Mesenchymal stem cell (in vitro differentiated cells and primary cell): ENCODE results near the gene ZNG1A. TPM values are rescaled to one million over a fixed set of nuclear protein-coding genes. Genes with fewer than 3 reads are reported as not detected.
"Not testable (repeated sequence)": the region's sequence is repeated elsewhere in the genome, so short reads cannot be mapped to it uniquely, and the experiment has no call there.

ENCODE experiments used
- DNase-seq: peaks from one replicate; pipeline ENCODE4 v3.0.0-alpha.2; 2013
- H2AFZ ChIP-seq: one replicate; pipeline ENCODE4 v1.6.1; 2013; ENCODE audit warnings: low read depth, mild to moderate bottlenecking, control low read depth, inconsistent platforms, low read length, moderate library complexity
- H2AK5ac ChIP-seq: 2 replicates; pipeline ENCODE4 v1.6.1; 2013; ENCODE audit warnings: low read length, moderate library complexity, mild to moderate bottlenecking, inconsistent platforms; ENCODE audit not compliant: severe bottlenecking
- H2BK120ac ChIP-seq: one replicate; pipeline ENCODE4 v1.6.1; 2013; ENCODE audit warnings: low read depth, mild to moderate bottlenecking, inconsistent platforms, low read length, moderate library complexity
- H2BK12ac ChIP-seq, 2 experiments: one replicate each; pipeline ENCODE4 v1.6.1; 2013; ENCODE audit warnings: inconsistent platforms in 2 of 2, low read length in 2 of 2, mild to moderate bottlenecking in 2 of 2, moderate library complexity in 2 of 2, control low read depth in 1 of 2
- H2BK15ac ChIP-seq: one replicate; pipeline ENCODE4 v1.6.1; 2013; ENCODE audit warnings: mild to moderate bottlenecking, low read depth, inconsistent platforms; ENCODE audit not compliant: poor library complexity, severe bottlenecking
- H2BK5ac ChIP-seq: 2 replicates; pipeline ENCODE4 v1.6.1; 2013; ENCODE audit warnings: low read depth, mild to moderate bottlenecking, low read length, control low read depth, inconsistent platforms; ENCODE audit not compliant: poor library complexity, severe bottlenecking
- H3K14ac ChIP-seq, 2 experiments: one replicate each; pipeline ENCODE4 v1.6.1; 2013; ENCODE audit warnings: inconsistent platforms in 2 of 2, low read length in 2 of 2, control low read depth in 1 of 2, mild to moderate bottlenecking in 1 of 2, moderate library complexity in 1 of 2
- H3K18ac ChIP-seq, 2 experiments: one replicate each; pipeline ENCODE4 v1.6.1; 2013; ENCODE audit warnings: inconsistent platforms in 2 of 2, low read length in 2 of 2, control low read depth in 1 of 2, low read depth in 1 of 2, mild to moderate bottlenecking in 1 of 2
- H3K23ac ChIP-seq, 2 experiments: one replicate each; pipeline ENCODE4 v1.6.1; 2013; ENCODE audit warnings: inconsistent platforms in 2 of 2, low read length in 2 of 2, mild to moderate bottlenecking in 2 of 2, moderate library complexity in 2 of 2, control low read depth in 1 of 2
- H3K27ac ChIP-seq: 2 replicates; pipeline ENCODE4 v1.5.1; 2013; ENCODE audit warnings: mild to moderate bottlenecking, moderate library complexity, low read length, control low read depth, inconsistent platforms; ENCODE audit not compliant: poor library complexity, severe bottlenecking
- H3K27me3 ChIP-seq, 2 experiments: 2 replicates each; pipeline versions ENCODE4 v1.6.1 to v1.7.0; 2013; ENCODE audit warnings: low read length in 2 of 2, mild to moderate bottlenecking in 2 of 2, moderate library complexity in 2 of 2, control low read depth in 1 of 2, inconsistent platforms in 1 of 2; ENCODE audit not compliant: control insufficient read depth in 1 of 2, insufficient read depth in 1 of 2
- H3K36me3 ChIP-seq, 2 experiments: 2 replicates each; pipeline versions ENCODE4 v1.6.1 to v1.7.0; 2013; ENCODE audit warnings: low read length in 2 of 2, control low read depth in 1 of 2, inconsistent platforms in 1 of 2, low read depth in 1 of 2, mild to moderate bottlenecking in 1 of 2; ENCODE audit not compliant: insufficient read depth in 2 of 2, control insufficient read depth in 1 of 2
- H3K4ac ChIP-seq, 2 experiments: one replicate each; pipeline ENCODE4 v1.6.1; 2013; ENCODE audit warnings: inconsistent platforms in 2 of 2, low read length in 2 of 2, mild to moderate bottlenecking in 2 of 2, moderate library complexity in 2 of 2, control low read depth in 1 of 2, low read depth in 1 of 2
- H3K4me1 ChIP-seq: 2 replicates; pipeline ENCODE4 v1.6.1; 2013; ENCODE audit warnings: low read depth, low read length, control low read depth; ENCODE audit not compliant: control insufficient read depth, insufficient read depth
- H3K4me2 ChIP-seq: 2 replicates; pipeline ENCODE4 v1.6.1; 2013; ENCODE audit warnings: low read length, mild to moderate bottlenecking, inconsistent platforms; ENCODE audit not compliant: poor library complexity, severe bottlenecking
- H3K4me3 ChIP-seq, 2 experiments: 2 replicates each; pipeline versions ENCODE4 v1.5.1 to v1.7.0; 2013; ENCODE audit warnings: low read length in 2 of 2, mild to moderate bottlenecking in 2 of 2, control low read depth in 1 of 2, low read depth in 1 of 2; ENCODE audit not compliant: insufficient read depth in 1 of 2
- H3K79me1 ChIP-seq: replicated peaks from 2 replicates; pipeline ENCODE4 v1.6.1; 2013; ENCODE audit warnings: mild to moderate bottlenecking, control low read depth, low read length, inconsistent platforms; ENCODE audit not compliant: poor library complexity, severe bottlenecking
- H3K9ac ChIP-seq: 2 replicates; pipeline ENCODE4 v1.7.0; 2013; ENCODE audit warnings: mild to moderate bottlenecking, low read length, moderate library complexity
- H3K9me3 ChIP-seq: 2 replicates; pipeline ENCODE4 v1.7.0; 2013; ENCODE audit warnings: mild to moderate bottlenecking, low read length; ENCODE audit not compliant: control insufficient read depth
- H4K8ac ChIP-seq: one replicate; pipeline ENCODE4 v1.6.1; 2013; ENCODE audit warnings: inconsistent platforms, mild to moderate bottlenecking, low read length, moderate library complexity
- H4K91ac ChIP-seq: one replicate; pipeline ENCODE4 v1.6.1; 2013; ENCODE audit warnings: mild to moderate bottlenecking, low read length, inconsistent platforms
- WGBS: methylation state at CpG from one replicate; pipeline ENCODE4 v1.1.7; 2013; ENCODE audit warnings: mixed read lengths; 5-methylcytosine and 5-hydroxymethylcytosine counted together
- polyA plus RNA-seq, 2 experiments: library from polyadenylated mRNA; stranded (reverse); fragments of 200-250 nt; gene quantifications; one replicate each; pipeline ENCODE4 v1.2.3, GENCODE V29; 2013

The ZNG1A gene
- polyA plus RNA-seq (2013, experiment 1 of 2): 25.5 TPM
- polyA plus RNA-seq (2013, experiment 2 of 2): 26.8 TPM

DNA sequence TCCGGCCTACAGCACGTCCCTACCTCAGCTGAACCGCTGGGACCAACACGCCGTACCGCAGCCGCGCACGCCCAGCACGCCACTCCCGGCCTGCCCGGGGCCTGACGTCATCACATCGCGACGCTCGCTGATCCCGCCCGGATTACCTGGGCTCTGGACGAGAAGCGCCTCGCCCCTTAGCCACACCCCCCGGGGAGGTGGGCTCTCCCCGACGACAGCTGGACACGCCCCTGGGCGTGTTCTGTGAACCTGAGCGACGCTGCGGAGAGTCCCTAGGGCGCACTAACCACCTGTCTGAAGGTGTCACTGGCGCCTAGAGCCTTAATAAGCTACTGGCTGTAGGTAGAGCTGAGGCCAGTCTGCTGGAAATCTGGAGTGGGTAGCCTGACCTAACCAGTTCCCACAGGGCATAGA is at the start of gene ZNG1A:
Gene ZNG1A, minus strand, starts transcription at position 87 of the 414 bp plus-strand sequence. CDS start 87 bp downstream, outside the sequence.
- not testable (repeated sequence) for H2BK5ac ChIP-seq, H3K23ac ChIP-seq, H3K36me3 ChIP-seq, H3K18ac ChIP-seq, H4K8ac ChIP-seq, H3K9me3 ChIP-seq, H3K79me1 ChIP-seq, H3K14ac ChIP-seq, H3K4ac ChIP-seq, H3K27me3 ChIP-seq, H3K4me1 ChIP-seq, H2BK15ac ChIP-seq, H2AFZ ChIP-seq, H3K27ac ChIP-seq, H2BK120ac ChIP-seq, H4K91ac ChIP-seq, H2BK12ac ChIP-seq, H2AK5ac ChIP-seq
- H3K4me2 ChIP-seq: peak within 1 kb of the TSS; percentile 68
- WGBS: no CpG with 5 or more reads among the region's 32 CpGs
- peak within 1 kb of the TSS; percentile 47 to 63 for H3K4me3 ChIP-seq
- H3K9ac ChIP-seq: peak within 1 kb of the TSS; percentile 69
- DNase-seq: peak; percentile 54

DNA sequence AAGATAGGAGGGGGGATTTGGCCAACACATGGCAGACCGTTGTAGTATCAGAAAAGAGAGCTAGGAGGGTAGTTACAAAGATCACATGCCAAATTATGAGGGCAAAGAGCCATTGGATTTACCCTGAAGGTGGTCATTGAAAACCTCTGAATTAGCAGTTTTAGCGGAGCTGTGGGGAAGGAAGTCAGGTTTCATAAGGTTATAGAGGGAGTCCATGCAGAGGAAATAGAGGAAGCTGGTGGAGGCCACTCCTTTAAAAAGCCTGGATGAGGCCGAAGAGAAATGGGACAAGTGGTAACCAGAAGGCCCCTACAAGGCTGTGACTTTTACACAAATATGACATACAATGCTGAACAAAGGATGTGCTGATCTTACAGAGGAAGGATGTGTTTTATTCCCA is 49.0 kb upstream of the ZNG1A start:
- H3K9me3 ChIP-seq: no peaks in the 10 kb centered on the region
- peaks cover 0 to 4% of the 10 kb centered on the region in 2 experiments for H3K27me3 ChIP-seq
- H3K4ac ChIP-seq: no peak overlapping the region
- H4K8ac ChIP-seq: no peak overlapping the region
- no peak overlapping the region for H2BK120ac ChIP-seq
- no peak overlapping the region for H2AK5ac ChIP-seq
- H3K18ac ChIP-seq: no peak overlapping the region
- H3K14ac ChIP-seq: no peak overlapping the region
- H4K91ac ChIP-seq: no peak overlapping the region
- H2BK5ac ChIP-seq: no peak overlapping the region
- no peak overlapping the region for H2BK15ac ChIP-seq
- no peak for DNase-seq
- H3K4me1 ChIP-seq: no peaks in the 10 kb centered on the region
- WGBS: 60% methylated on average over 3 of the region's 3 CpGs
- no peaks in the 10 kb centered on the region for H3K36me3 ChIP-seq
- H3K4me2 ChIP-seq: no peak overlapping the region
- no peaks in the 10 kb centered on the region for H3K79me1 ChIP-seq
- H3K4me3 ChIP-seq: no peak overlapping the region
- H3K23ac ChIP-seq: no peak overlapping the region
- H2BK12ac ChIP-seq: no peak overlapping the region
- no peak overlapping the region for H2AFZ ChIP-seq
- no peak overlapping the region for H3K9ac ChIP-seq
- H3K27ac ChIP-seq: no peak overlapping the region

DNA sequence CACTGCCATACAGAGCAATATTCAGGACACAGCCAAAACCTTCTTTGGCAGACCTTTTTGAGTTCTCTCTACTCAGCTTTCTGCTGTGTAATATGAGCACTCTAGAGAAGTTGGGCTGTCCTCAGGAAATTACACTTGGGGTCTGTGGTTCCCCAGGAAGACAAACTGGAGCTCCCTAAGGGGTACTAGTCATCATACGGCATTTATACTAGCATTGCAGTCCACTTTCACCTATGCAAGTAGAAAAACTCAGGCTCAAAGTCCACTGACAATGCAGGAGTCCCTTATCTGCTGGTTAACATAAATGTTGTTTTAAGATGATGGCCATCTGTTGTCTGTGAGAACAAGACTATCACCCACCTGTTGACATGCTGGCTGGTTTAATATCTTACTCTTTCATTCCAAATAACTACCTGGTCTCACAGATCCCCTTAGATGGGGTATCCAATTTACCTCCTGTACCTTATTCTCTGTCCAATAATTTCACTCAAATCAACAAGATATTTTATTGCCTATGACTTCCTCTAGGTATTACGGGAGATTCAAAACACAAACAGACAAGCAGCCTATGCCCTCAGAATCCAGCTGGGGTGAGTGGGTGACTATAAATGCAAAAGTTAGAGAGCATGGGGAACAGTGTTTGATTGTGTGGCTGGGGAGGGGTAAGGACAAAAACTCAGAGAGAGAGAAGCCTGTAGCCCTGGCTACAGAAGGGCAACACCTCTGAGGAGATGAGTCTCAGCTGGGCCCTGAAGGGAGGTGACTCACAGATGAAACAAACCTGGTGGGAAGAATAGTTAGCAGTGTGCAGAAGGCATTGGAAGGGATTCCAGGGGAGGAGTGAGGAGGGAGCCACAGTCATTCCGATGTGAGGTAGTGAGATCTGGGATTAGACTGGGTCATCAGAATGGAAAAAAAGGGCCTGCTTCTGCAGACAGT is 46.0 kb upstream of the ZNG1A start:
- no peak overlapping the region for H2BK15ac ChIP-seq
- no peak overlapping the region for H3K4me3 ChIP-seq
- no peak overlapping the region for H4K91ac ChIP-seq
- peaks cover 0 to 4% of the 10 kb centered on the region in 2 experiments for H3K27me3 ChIP-seq
- H2BK12ac ChIP-seq: no peak overlapping the region
- H4K8ac ChIP-seq: no peak overlapping the region
- no peak overlapping the region for H3K23ac ChIP-seq
- no peak overlapping the region for H3K4me2 ChIP-seq
- no peaks in the 10 kb centered on the region for H3K36me3 ChIP-seq
- no peak overlapping the region for H2BK120ac ChIP-seq
- no peak overlapping the region for H2BK5ac ChIP-seq
- H3K4ac ChIP-seq: no peak overlapping the region
- no peak overlapping the region for H3K27ac ChIP-seq
- 85% methylated on average over 3 of the region's 3 CpGs for WGBS
- H3K79me1 ChIP-seq: no peaks in the 10 kb centered on the region
- no peaks in the 10 kb centered on the region for H3K4me1 ChIP-seq
- no peak for DNase-seq
- H3K9me3 ChIP-seq: no peaks in the 10 kb centered on the region
- H3K9ac ChIP-seq: no peak overlapping the region
- H2AK5ac ChIP-seq: no peak overlapping the region
- no peak overlapping the region for H3K14ac ChIP-seq
- H3K18ac ChIP-seq: no peak overlapping the region
- H2AFZ ChIP-seq: no peak overlapping the region

DNA sequence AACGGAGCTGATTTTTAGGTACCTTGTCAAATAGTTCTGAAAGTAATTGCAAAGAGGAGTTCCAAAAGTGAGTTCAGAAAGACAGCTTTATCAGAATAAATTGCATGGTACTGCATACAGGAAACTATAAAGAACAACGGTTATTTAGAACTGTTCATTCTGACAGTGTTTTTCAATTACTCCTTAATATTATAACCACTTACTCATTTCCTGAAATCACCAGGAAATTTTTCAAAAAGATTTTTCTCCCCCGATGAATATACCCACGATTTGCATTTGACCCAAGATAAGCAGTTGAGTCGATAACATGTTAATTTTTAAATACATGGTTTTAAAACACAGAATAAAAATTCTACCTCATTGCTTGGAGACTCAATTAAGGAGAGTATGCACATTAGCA is 45.2 kb upstream of the ZNG1A start:
- Histone ChIP-seq H3K4me2 (no peak overlapping the region), H4K8ac (no peak overlapping the region), H3K18ac (no peak overlapping the region), H3K79me1 (no peaks in the 10 kb centered on the region), H2AFZ (no peak overlapping the region), H3K14ac (no peak overlapping the region), H3K27ac (no peak overlapping the region), H2BK15ac (no peak overlapping the region), H3K4ac (no peak overlapping the region), H2BK12ac (no peak overlapping the region), H3K27me3 (peaks cover 0 to 4% of the 10 kb centered on the region in 2 experiments), H2AK5ac (no peak overlapping the region), H3K4me3 (no peak overlapping the region), H3K4me1 (no peaks in the 10 kb centered on the region), H2BK5ac (no peak overlapping the region), H3K36me3 (no peaks in the 10 kb centered on the region), H2BK120ac (no peak overlapping the region), H3K23ac (no peak overlapping the region), H4K91ac (no peak overlapping the region), H3K9me3 (no peaks in the 10 kb centered on the region), H3K9ac (no peak overlapping the region)
- 95% methylated on average over 3 of the region's 5 CpGs for WGBS
- DNase-seq: no peak
